GM12878 (cell line): ENCODE measurements around the gene TMBIM1. TPM values are rescaled to one million over a fixed set of nuclear protein-coding genes. Genes with fewer than 3 reads are reported as not detected.

Experiments
- ATF7 ChIP-seq: fragments of 450-650 bp; IDR thresholded peaks from 2 replicates; pipeline ENCODE4 v1.6.1; 2016; ENCODE audit warnings: low read depth, mild to moderate bottlenecking
- BMI1 ChIP-seq: fragments of 450-650 bp; IDR thresholded peaks from 2 replicates; pipeline ENCODE4 v1.6.1; 2016; ENCODE audit warnings: mild to moderate bottlenecking, moderate library complexity, borderline replicate concordance
- CHD4 ChIP-seq: fragments of 200-600 bp; sonication (generic); IDR thresholded peaks from 2 replicates; pipeline ENCODE4 v1.6.1; 2016; ENCODE audit warnings: mild to moderate bottlenecking
- CTCF ChIP-seq, 3 experiments: IDR thresholded peaks in 2 of 3; conservative IDR thresholded peaks in 1 of 3; 2 replicates each; pipeline ENCODE4 v1.5.1; 2011; ENCODE audit warnings: low read depth in 3 of 3, low read length in 3 of 3, mild to moderate bottlenecking in 3 of 3, control low read depth in 2 of 3, moderate library complexity in 2 of 3, inconsistent platforms in 1 of 3, mixed read lengths in 1 of 3; ENCODE audit not compliant: control insufficient read depth in 2 of 3, insufficient read depth in 1 of 3; ENCODE audit errors: extremely low read depth in 1 of 3
- GATAD2B ChIP-seq: fragments of 450-650 bp; conservative IDR thresholded peaks from 2 replicates; pipeline ENCODE4 v1.6.1; 2017; ENCODE audit warnings: low read depth, mild to moderate bottlenecking, moderate library complexity
- HCFC1 ChIP-seq: fragments of 150-350 bp; IDR thresholded peaks from 2 replicates; pipeline ENCODE4 v1.6.1; 2014; ENCODE audit warnings: low read length
- IKZF1 ChIP-seq: fragments of 450-650 bp; conservative IDR thresholded peaks from 2 replicates; pipeline ENCODE4 v1.6.1; 2017; ENCODE audit warnings: antibody characterized with exemption, mild to moderate bottlenecking
- KDM1A ChIP-seq: fragments of 200-600 bp; sonication (generic); IDR thresholded peaks from 2 replicates; pipeline ENCODE4 v1.6.1; 2016; ENCODE audit warnings: borderline replicate concordance
- MLLT1 ChIP-seq: fragments of 450-650 bp; IDR thresholded peaks from 2 replicates; pipeline ENCODE4 v1.6.1; 2016; ENCODE audit warnings: mild to moderate bottlenecking
- NBN ChIP-seq: fragments of 450-650 bp; IDR thresholded peaks from 2 replicates; pipeline ENCODE4 v1.6.1; 2016
- NR2C1 ChIP-seq: fragments of 450-650 bp; IDR thresholded peaks from 2 replicates; pipeline ENCODE4 v1.6.1; 2017; ENCODE audit warnings: antibody characterized with exemption, mild to moderate bottlenecking, moderate library complexity
- NRF1 ChIP-seq: conservative IDR thresholded peaks from 2 replicates; pipeline ENCODE4 v1.6.1; 2011; ENCODE audit warnings: mild to moderate bottlenecking, low read depth, low read length, improper control_type of control experiment
- PML ChIP-seq: IDR thresholded peaks from 2 replicates; pipeline ENCODE4 v1.6.1; 2012; ENCODE audit warnings: low read length, inconsistent platforms
- RB1 ChIP-seq: fragments of 450-650 bp; formaldehyde crosslinking; IDR thresholded peaks from 2 replicates; pipeline ENCODE4 v1.6.1; 2017; ENCODE audit warnings: mild to moderate bottlenecking, borderline replicate concordance
- RUNX3 ChIP-seq: IDR thresholded peaks from 2 replicates; pipeline ENCODE4 v1.6.1; 2012; ENCODE audit warnings: low read length, inconsistent platforms
- SMARCA5 ChIP-seq: fragments of 450-650 bp; IDR thresholded peaks from 2 replicates; pipeline ENCODE4 v1.6.1; 2017; ENCODE audit warnings: mild to moderate bottlenecking
- SMC3 ChIP-seq: IDR thresholded peaks from 2 replicates; pipeline ENCODE4 v1.6.1; 2011; ENCODE audit warnings: low read length, improper control_type of control experiment, borderline replicate concordance
- SREBF1 ChIP-seq: IDR thresholded peaks from 2 replicates; pipeline ENCODE4 v1.6.1; 2012; ENCODE audit warnings: mild to moderate bottlenecking, low read length
- TCF12 ChIP-seq: IDR thresholded peaks from 2 replicates; pipeline ENCODE4 v1.6.1; 2011; ENCODE audit warnings: low read depth, mild to moderate bottlenecking, low read length
- TCF7 ChIP-seq: IDR thresholded peaks from 2 replicates; pipeline ENCODE4 v1.6.1; 2014; ENCODE audit warnings: antibody characterized with exemption, borderline replicate concordance
- YY1 ChIP-seq: IDR thresholded peaks from 2 replicates; pipeline ENCODE4 v1.6.1; 2011; ENCODE audit warnings: low read depth, mild to moderate bottlenecking, low read length
- ZNF207 ChIP-seq: fragments of 450-650 bp; IDR thresholded peaks from 2 replicates; pipeline ENCODE4 v1.6.1; 2014; ENCODE audit warnings: antibody characterized with exemption, mild to moderate bottlenecking, borderline replicate concordance
- ZNF217 ChIP-seq: fragments of 450-650 bp; IDR thresholded peaks from 2 replicates; pipeline ENCODE4 v1.6.1; 2017; ENCODE audit warnings: antibody characterized with exemption, mild to moderate bottlenecking
- ZNF274 ChIP-seq: IDR thresholded peaks from one replicate; pipeline ENCODE4 v1.8.0; 2011; ENCODE audit not compliant: insufficient read length, insufficient read depth
- ZNF622 ChIP-seq: fragments of 450-650 bp; IDR thresholded peaks from 2 replicates; pipeline ENCODE4 v1.6.1; 2017; ENCODE audit warnings: mild to moderate bottlenecking, inconsistent platforms
- ZSCAN29 ChIP-seq: fragments of 450-650 bp; IDR thresholded peaks from 2 replicates; pipeline ENCODE4 v1.6.1; 2017; ENCODE audit warnings: mild to moderate bottlenecking, moderate library complexity
- polyA plus RNA-seq, 11 experiments: library from polyadenylated mRNA; depleted of rRNA in 4 of 11; unstranded in 6 of 11; stranded (reverse) in 5 of 11; fragments of >200 nt; fragmentation: Nextera tagmentation in 4 of 11; fragmentation: Illumina TruSeq in 1 of 11; extraction: Ambion mirVana in 4 of 11; extraction: Trizol in 1 of 11; gene quantifications; 1 replicate in 1 of 11; 2 replicates in 10 of 11; pipeline versions ENCODE4 v1.2.1 to v1.2.3, GENCODE V29; 2011 to 2016; ENCODE audit warnings: inconsistent platforms in 2 of 11, missing spikeins in 2 of 11, low read depth in 1 of 11
- total RNA-seq, 4 experiments: library from RNA; depleted of rRNA in 3 of 4; stranded (reverse); fragments of >200 nt in 3 of 4; fragmentation: Illumina TruSeq in 1 of 4; extraction: Trizol in 1 of 4; gene quantifications; 2 replicates each; pipeline versions ENCODE4 v1.2.1 to v1.2.3, GENCODE V29; 2013 to 2021
- TF ChIP-seq, protein P1 (sequence below): fragments of 450-650 bp; formaldehyde crosslinking; IDR thresholded peaks from 2 replicates; pipeline ENCODE4 v1.4.0; 2022; ENCODE audit warnings: mild to moderate bottlenecking, moderate library complexity

The TMBIM1 gene
- total and polyA plus RNA-seq, 10 of the 15 experiments (the other 5 are each of a cell fraction or from before 2014, with no cell fraction given) = 6.1 to 38.3 (median 26.2) TPM

- TF ChIP-seq, protein P1, sequence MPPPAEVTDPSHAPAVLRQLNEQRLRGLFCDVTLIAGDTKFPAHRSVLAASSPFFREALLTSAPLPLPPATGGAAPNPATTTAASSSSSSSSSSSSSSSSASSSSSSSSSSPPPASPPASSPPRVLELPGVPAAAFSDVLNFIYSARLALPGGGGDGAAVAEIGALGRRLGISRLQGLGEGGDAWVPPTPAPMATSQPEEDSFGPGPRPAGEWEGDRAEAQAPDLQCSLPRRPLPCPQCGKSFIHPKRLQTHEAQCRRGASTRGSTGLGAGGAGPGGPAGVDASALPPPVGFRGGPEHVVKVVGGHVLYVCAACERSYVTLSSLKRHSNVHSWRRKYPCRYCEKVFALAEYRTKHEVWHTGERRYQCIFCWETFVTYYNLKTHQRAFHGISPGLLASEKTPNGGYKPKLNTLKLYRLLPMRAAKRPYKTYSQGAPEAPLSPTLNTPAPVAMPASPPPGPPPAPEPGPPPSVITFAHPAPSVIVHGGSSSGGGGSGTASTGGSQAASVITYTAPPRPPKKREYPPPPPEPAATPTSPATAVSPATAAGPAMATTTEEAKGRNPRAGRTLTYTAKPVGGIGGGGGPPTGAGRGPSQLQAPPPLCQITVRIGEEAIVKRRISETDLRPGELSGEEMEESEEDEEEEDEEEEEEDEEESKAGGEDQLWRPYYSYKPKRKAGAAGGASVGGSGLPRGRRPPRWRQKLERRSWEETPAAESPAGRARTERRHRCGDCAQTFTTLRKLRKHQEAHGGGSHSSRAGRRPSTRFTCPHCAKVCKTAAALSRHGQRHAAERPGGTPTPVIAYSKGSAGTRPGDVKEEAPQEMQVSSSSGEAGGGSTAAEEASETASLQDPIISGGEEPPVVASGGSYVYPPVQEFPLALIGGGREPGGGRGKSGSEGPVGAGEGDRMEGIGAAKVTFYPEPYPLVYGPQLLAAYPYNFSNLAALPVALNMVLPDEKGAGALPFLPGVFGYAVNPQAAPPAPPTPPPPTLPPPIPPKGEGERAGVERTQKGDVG (CRISPR knock-in tag) = no peak
- TF ChIP-seq ZNF274 = no peak
- peak; percentile 85 for TF ChIP-seq NBN
- TF ChIP-seq SMARCA5 = peak; percentile 88
- 0 out of 2 replicates have a peak, but pooled peaks have one; percentile 52 for TF ChIP-seq RB1
- no peak for TF ChIP-seq NR2C1
- no peak for TF ChIP-seq GATAD2B
- TF ChIP-seq SREBF1 = no peak
- no peak for TF ChIP-seq NRF1
- 0 out of 2 replicates have a peak, but pooled peaks have one; percentile 29 for TF ChIP-seq TCF12
- no peak for TF ChIP-seq ZSCAN29
- TF ChIP-seq SMC3 = peak; percentile 95
- TF ChIP-seq MLLT1 = 0 out of 2 replicates have a peak, but pooled peaks have one; percentile 49
- no peak for TF ChIP-seq HCFC1
- no peak for TF ChIP-seq KDM1A
- TF ChIP-seq ZNF217 = peak; percentile 95
- TF ChIP-seq ZNF207 = peak; percentile 80; the same call in 1 of the 2 replicates
- no peak for TF ChIP-seq BMI1
- peak; percentile 41; the same call in 1 of the 2 replicates for TF ChIP-seq ATF7
- no peak for TF ChIP-seq ZNF622
- peak; percentile 34; the same call in 1 of the 2 replicates for TF ChIP-seq IKZF1
- peak; percentile 70 for TF ChIP-seq YY1
- TF ChIP-seq PML = no peak
- TF ChIP-seq CHD4 = no peak
- peak; percentile 81 for TF ChIP-seq RUNX3
- TF ChIP-seq CTCF (IDR thresholded peaks at IDR 0.05 in 2 of 3, conservative IDR thresholded peaks at IDR 0.05 in 1 of 3; ENCODE audit: control insufficient read depth in 2 of 3, extremely low read depth in 1 of 3, insufficient read depth in 1 of 3, low read depth in 3 of 3, low read length in 3 of 3) = peak; percentile 90 to 93 (median 92)
- TF ChIP-seq TCF7 = no peak
These were observed 9.0 kb upstream of the TMBIM1 start (continued) for GRCh38 chr2:218301176-218301819.
